ENCODE data around the gene NOTO. TPM values are rescaled to one million over a fixed set of nuclear protein-coding genes. Genes with fewer than 3 reads are reported as not detected.

NOTO gene
- total and polyA plus RNA-seq, 2 of the 8 experiments (the other 6 are each of a cell fraction or from before 2014, with no cell fraction given) = 0.33 to 0.54 TPM

DNA sequence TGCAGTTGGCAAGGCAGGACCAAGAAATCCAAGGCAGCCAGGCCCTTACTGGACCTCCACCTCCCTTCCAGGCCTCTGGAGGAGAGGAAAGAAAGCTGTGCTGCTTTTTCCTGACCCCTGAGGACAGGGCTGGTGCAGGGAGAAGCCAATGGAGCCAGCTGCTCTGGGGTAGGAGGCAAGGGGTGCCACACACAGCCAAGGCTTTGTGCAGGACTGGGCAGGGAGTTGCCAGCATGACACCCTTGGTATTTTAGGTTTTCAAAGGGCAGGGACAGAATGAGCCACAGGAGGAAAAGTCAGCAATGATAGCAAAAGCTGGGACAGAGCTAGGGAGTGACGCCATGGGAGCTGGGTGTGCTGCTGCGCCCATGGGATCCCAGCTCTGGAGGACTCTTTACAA, 54.6 kb downstream of the NOTO start:
- H2BK12ac ChIP-seq (ENCODE audit: low read depth, low read length) = 0 out of 2 replicates have a peak overlapping the region, but pooled peaks have one; percentile 39
- no peak overlapping the region for H3K27ac ChIP-seq (ENCODE audit: low read depth, low read length)
- no peak overlapping the region for H3K4ac ChIP-seq (replicated peaks; ENCODE audit: insufficient read length, low read depth, low read length)
- no peak for FAIRE-seq
- H3K4me1 ChIP-seq (replicated peaks in 1 of 4; ENCODE audit: control insufficient read depth in 3 of 4, insufficient read depth in 4 of 4, low read length in 3 of 4) = peaks cover 0 to 12% (median 4%) of the 10 kb centered on the region in 4 experiments; a peak in 3 of 7 replicates
- no peak overlapping the region for H2BK20ac ChIP-seq (ENCODE audit: low read length)
- no peak overlapping the region for H2AFZ ChIP-seq (ENCODE audit: low read length)
- H3K36me3 ChIP-seq (ENCODE audit: control insufficient read depth in 2 of 4, insufficient read depth in 4 of 4, low read length in 3 of 4) = peaks cover 11 to 36% (median 20%) of the 10 kb centered on the region in 4 experiments; a peak in 7 of 8 replicates
- H3K18ac ChIP-seq (ENCODE audit: extremely low read depth, low read length) = peak overlapping the region; percentile 32; the same call in 1 of the 2 replicates
- ChIA-PET CTCF (ENCODE audit: partially characterized antibody) (interaction anchor here (0.8 to 7.0 kb wide), 11 partner anchors 11 to 101 kb away, joined by 3 to 51 read pairs (median 4); partner anchors contain the start of genes CCT7, EGR4 and PRADC1), POLR2A (ENCODE audit: partially characterized antibody) (interaction anchor here (0.6 to 5.1 kb wide), 11 partner anchors 10 to 1177 kb away, joined by 3 to 53 read pairs (median 4); partner anchors contain the start of genes CCT7, FBXO41 and PRADC1)
- H3K9ac ChIP-seq (replicated peaks in 1 of 4; ENCODE audit: extremely low read depth in 1 of 4, low read depth in 3 of 4, low read length in 3 of 4) = no peak overlapping the region
- H4K20me1 ChIP-seq (replicated peaks in 1 of 2; ENCODE audit: control insufficient read depth in 1 of 2, insufficient read depth in 2 of 2, low read length in 2 of 2) = peaks cover 16 to 18% of the 10 kb centered on the region in 2 experiments
- H4K8ac ChIP-seq (ENCODE audit: extremely low read depth, insufficient read depth, low read length) = no peak overlapping the region
- DNase-seq (ENCODE audit: low read depth in 1 of 2, low spot score in 2 of 2) = no peak
- no peaks in the 10 kb centered on the region for H3K9me3 ChIP-seq (ENCODE audit: insufficient read depth in 2 of 2, low read depth in 1 of 2, low read length in 1 of 2)
- WGBS, 2 experiments (ENCODE audit: extremely low coverage in 1 of 2, insufficient coverage in 1 of 2, insufficient read length in 1 of 2, insufficient replicate concordance in 2 of 2, low coverage in 1 of 2, low lambda C conversion rate in 2 of 2, missing lambda C conversion rate in 1 of 2) = 100% methylated on average over 2 of the region's 2 CpGs; no CpG with 5 or more reads in 1 of the 2 experiments
- no peak overlapping the region for H3K14ac ChIP-seq (ENCODE audit: insufficient read length)
- no peak overlapping the region for H3K23ac ChIP-seq (ENCODE audit: insufficient read length)
- H3K23me2 ChIP-seq (ENCODE audit: low read depth, low read length) = no peaks in the 10 kb centered on the region
- H3K4me2 ChIP-seq (ENCODE audit: insufficient read depth in 1 of 2, low read depth in 2 of 2, low read length in 2 of 2) = no peak overlapping the region
- no peaks in the 10 kb centered on the region for H3K79me2 ChIP-seq (ENCODE audit: control insufficient read depth in 1 of 2, insufficient read depth in 2 of 2, low read length in 2 of 2)
- peak overlapping the region; percentile 61; the same call in 1 of the 2 replicates for H2BK15ac ChIP-seq (ENCODE audit: low read length)
- H3K56ac ChIP-seq (replicated peaks; ENCODE audit: insufficient read length, low read depth, low read length) = no peak overlapping the region
- no peak overlapping the region for H2BK120ac ChIP-seq (replicated peaks; ENCODE audit: low read depth, low read length)
- H4K91ac ChIP-seq (replicated peaks; ENCODE audit: insufficient read length, low read length) = no peak overlapping the region
- H2AK5ac ChIP-seq (ENCODE audit: low read depth, low read length) = no peak overlapping the region
- H3K79me1 ChIP-seq (ENCODE audit: low read depth, low read length) = no peaks in the 10 kb centered on the region
- peak overlapping the region; percentile 21; the same call in 1 of the 2 replicates for H2BK5ac ChIP-seq (ENCODE audit: low read depth, low read length)
- no peaks in the 10 kb centered on the region for H3K27me3 ChIP-seq (replicated peaks in 1 of 4; ENCODE audit: control insufficient read depth in 3 of 4, extremely low read depth in 1 of 4, insufficient read depth in 3 of 4, low read length in 3 of 4)
- H3K4me3 ChIP-seq (ENCODE audit: extremely low read depth in 1 of 4, insufficient read depth in 2 of 4, low read depth in 3 of 4, low read length in 4 of 4) = no peak overlapping the region
- H4K5ac ChIP-seq (ENCODE audit: insufficient read length, low read depth, low read length) = no peak overlapping the region
- TF ChIP-seq KDM4A (IDR thresholded peaks at IDR 0.05; ENCODE audit: low read depth, low read length, severe bottlenecking) = no peak
- TF ChIP-seq CEBPB (IDR thresholded peaks at IDR 0.05; ENCODE audit: low read depth, low read length) = no peak
- TF ChIP-seq BRCA1 (IDR thresholded peaks at IDR 0.05; ENCODE audit: low read depth, low read length) = no peak
- TF ChIP-seq TAF7 (optimal IDR thresholded peaks at IDR 0.05; ENCODE audit: borderline replicate concordance, low read depth, low read length) = no peak
- TF ChIP-seq SRF (IDR thresholded peaks at IDR 0.05; ENCODE audit: low read depth, low read length) = no peak
- no peak for TF ChIP-seq BCL11A (IDR thresholded peaks at IDR 0.05; ENCODE audit: low read depth in 2 of 2, low read length in 2 of 2)
- no peak for TF ChIP-seq YY1 (IDR thresholded peaks at IDR 0.05; ENCODE audit: low read depth, low read length)
- no peak for TF ChIP-seq EGR1 (IDR thresholded peaks at IDR 0.05; ENCODE audit: borderline replicate concordance, low read depth, low read length)
- TF ChIP-seq, protein P1, sequence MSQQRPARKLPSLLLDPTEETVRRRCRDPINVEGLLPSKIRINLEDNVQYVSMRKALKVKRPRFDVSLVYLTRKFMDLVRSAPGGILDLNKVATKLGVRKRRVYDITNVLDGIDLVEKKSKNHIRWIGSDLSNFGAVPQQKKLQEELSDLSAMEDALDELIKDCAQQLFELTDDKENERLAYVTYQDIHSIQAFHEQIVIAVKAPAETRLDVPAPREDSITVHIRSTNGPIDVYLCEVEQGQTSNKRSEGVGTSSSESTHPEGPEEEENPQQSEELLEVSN (IDR thresholded peaks at IDR 0.05) = no peak
- TF ChIP-seq, protein P2, sequence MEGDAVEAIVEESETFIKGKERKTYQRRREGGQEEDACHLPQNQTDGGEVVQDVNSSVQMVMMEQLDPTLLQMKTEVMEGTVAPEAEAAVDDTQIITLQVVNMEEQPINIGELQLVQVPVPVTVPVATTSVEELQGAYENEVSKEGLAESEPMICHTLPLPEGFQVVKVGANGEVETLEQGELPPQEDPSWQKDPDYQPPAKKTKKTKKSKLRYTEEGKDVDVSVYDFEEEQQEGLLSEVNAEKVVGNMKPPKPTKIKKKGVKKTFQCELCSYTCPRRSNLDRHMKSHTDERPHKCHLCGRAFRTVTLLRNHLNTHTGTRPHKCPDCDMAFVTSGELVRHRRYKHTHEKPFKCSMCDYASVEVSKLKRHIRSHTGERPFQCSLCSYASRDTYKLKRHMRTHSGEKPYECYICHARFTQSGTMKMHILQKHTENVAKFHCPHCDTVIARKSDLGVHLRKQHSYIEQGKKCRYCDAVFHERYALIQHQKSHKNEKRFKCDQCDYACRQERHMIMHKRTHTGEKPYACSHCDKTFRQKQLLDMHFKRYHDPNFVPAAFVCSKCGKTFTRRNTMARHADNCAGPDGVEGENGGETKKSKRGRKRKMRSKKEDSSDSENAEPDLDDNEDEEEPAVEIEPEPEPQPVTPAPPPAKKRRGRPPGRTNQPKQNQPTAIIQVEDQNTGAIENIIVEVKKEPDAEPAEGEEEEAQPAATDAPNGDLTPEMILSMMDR (IDR thresholded peaks at IDR 0.05; ENCODE audit: control extremely low read depth in 1 of 3, insufficient read depth in 1 of 3, low read depth in 1 of 3, low read length in 3 of 3) = no peak

Data from H1 (cell line).